Liver (tissue), 9 donors: ENCODE results near the gene PTPRN2. TPM values are rescaled to one million over a fixed set of nuclear protein-coding genes. Genes with fewer than 3 reads are reported as not detected.

Experiments
- DNase-seq: peaks from one replicate; pipeline ENCODE4 v3.0.0-alpha.2; 2017; ENCODE audit warnings: low spot score
- H3K27ac ChIP-seq, 2 donors: one replicate each; pipeline ENCODE4 v1.7.0; 2013; ENCODE audit warnings: inconsistent platforms in 2 of 2, low read length in 2 of 2, control low read depth in 1 of 2, low read depth in 1 of 2, mild to moderate bottlenecking in 1 of 2
- H3K27me3 ChIP-seq, 4 donors: one replicate each; pipeline versions ENCODE4 v1.6.1 to v1.7.0; 2013; ENCODE audit warnings: low read length in 3 of 4, inconsistent platforms in 1 of 4, mild to moderate bottlenecking in 1 of 4, moderate library complexity in 1 of 4; ENCODE audit not compliant: control insufficient read depth in 4 of 4, insufficient read depth in 4 of 4
- H3K36me3 ChIP-seq, 4 donors: one replicate each; pipeline versions ENCODE4 v1.6.1 to v1.7.0; 2013; ENCODE audit warnings: low read length in 3 of 4, mild to moderate bottlenecking in 3 of 4, low read depth in 1 of 4, moderate library complexity in 1 of 4; ENCODE audit not compliant: control insufficient read depth in 4 of 4, insufficient read depth in 3 of 4
- H3K4me1 ChIP-seq, 4 donors: one replicate each; pipeline versions ENCODE4 v1.6.1 to v1.7.0; 2013; ENCODE audit warnings: low read length in 3 of 4, mild to moderate bottlenecking in 3 of 4, moderate library complexity in 1 of 4; ENCODE audit not compliant: control insufficient read depth in 4 of 4, insufficient read depth in 4 of 4
- H3K4me3 ChIP-seq, 3 donors: one replicate each; pipeline versions ENCODE4 v1.6.1 to v1.7.0; 2013; ENCODE audit warnings: low read length in 3 of 3, control low read depth in 1 of 3, low read depth in 1 of 3, mild to moderate bottlenecking in 1 of 3
- H3K9ac ChIP-seq, 2 donors: one replicate each; pipeline ENCODE4 v1.7.0; 2013; ENCODE audit warnings: low read length in 2 of 2, mild to moderate bottlenecking in 2 of 2, moderate library complexity in 2 of 2, control low read depth in 1 of 2, low read depth in 1 of 2
- H3K9me3 ChIP-seq, 4 donors: one replicate each; pipeline versions ENCODE4 v1.6.1 to v1.7.0; 2013; ENCODE audit warnings: low read length in 3 of 4; ENCODE audit not compliant: control insufficient read depth in 4 of 4
- CTCF ChIP-seq: fragments of 150-350 bp; IDR thresholded peaks from 2 replicates; pipeline ENCODE4 v1.5.1; 2017; ENCODE audit warnings: improper control_type of control experiment, low read depth, low read length; ENCODE audit not compliant: missing input control
- EGR1 ChIP-seq, 2 donors: IDR thresholded peaks; 2 replicates each; pipeline ENCODE4 v1.6.1; 2016 to 2018; ENCODE audit warnings: antibody characterized with exemption in 2 of 2, low read depth in 2 of 2
- FOXA1 ChIP-seq: IDR thresholded peaks from 2 replicates; pipeline ENCODE4 v1.6.1; 2016; ENCODE audit warnings: antibody characterized with exemption
- FOXA2 ChIP-seq: IDR thresholded peaks from 2 replicates; pipeline ENCODE4 v1.6.1; 2016; ENCODE audit warnings: antibody characterized with exemption
- GABPA ChIP-seq, 2 donors: IDR thresholded peaks in 1 of 2; conservative IDR thresholded peaks in 1 of 2; 2 replicates each; pipeline ENCODE4 v1.6.1; 2016; ENCODE audit warnings: antibody characterized with exemption in 2 of 2, mild to moderate bottlenecking in 1 of 2, moderate library complexity in 1 of 2
- HNF4A ChIP-seq, 2 donors: conservative IDR thresholded peaks; 2 replicates each; pipeline ENCODE4 v1.6.1; 2016; ENCODE audit warnings: antibody characterized with exemption in 2 of 2, mild to moderate bottlenecking in 2 of 2
- HNF4G ChIP-seq: IDR thresholded peaks from 2 replicates; pipeline ENCODE4 v1.6.1; 2016; ENCODE audit warnings: antibody characterized with exemption
- JUND ChIP-seq, 2 donors: IDR thresholded peaks; 2 replicates each; pipeline ENCODE4 v1.6.1; 2016; ENCODE audit warnings: antibody characterized with exemption in 2 of 2
- NR2F2 ChIP-seq: IDR thresholded peaks from 2 replicates; pipeline ENCODE4 v1.6.1; 2016; ENCODE audit warnings: antibody characterized with exemption
- RAD21 ChIP-seq, 2 donors: IDR thresholded peaks; 2 replicates each; pipeline ENCODE4 v1.6.1; 2016; ENCODE audit warnings: antibody characterized with exemption in 2 of 2, mild to moderate bottlenecking in 2 of 2
- RXRA ChIP-seq, 2 donors: IDR thresholded peaks; 2 replicates each; pipeline ENCODE4 v1.6.1; 2017 to 2018; ENCODE audit warnings: antibody characterized with exemption in 2 of 2, mild to moderate bottlenecking in 1 of 2
- SP1 ChIP-seq: IDR thresholded peaks from 2 replicates; pipeline ENCODE4 v1.6.1; 2018; ENCODE audit warnings: antibody characterized with exemption, mild to moderate bottlenecking
- TAF1 ChIP-seq: conservative IDR thresholded peaks from 2 replicates; pipeline ENCODE4 v1.6.1; 2016; ENCODE audit warnings: antibody characterized with exemption, mild to moderate bottlenecking
- YY1 ChIP-seq: IDR thresholded peaks from 2 replicates; pipeline ENCODE4 v1.6.1; 2016; ENCODE audit warnings: antibody characterized with exemption, mild to moderate bottlenecking
- ZBTB33 ChIP-seq: IDR thresholded peaks from 2 replicates; pipeline ENCODE4 v1.6.1; 2016; ENCODE audit warnings: antibody characterized with exemption
- WGBS: extraction: QIAGEN DNeasy Blood & Tissue Kit; methylation state at CpG from one replicate; pipeline ENCODE4 v1.1.7; 2013; 5-methylcytosine and 5-hydroxymethylcytosine counted together
- polyA plus RNA-seq, 2 donors: library from polyadenylated mRNA; stranded (reverse) in 1 of 2; unstranded in 1 of 2; fragments of 200-250 nt in 1 of 2; fragments of >200 nt in 1 of 2; fragmentation: Nextera tagmentation in 1 of 2; extraction: Ambion mirVana in 1 of 2; gene quantifications; one replicate each; pipeline versions ENCODE4 v1.2.1 to v1.2.3, GENCODE V29; 2013 to 2015
- total RNA-seq, 2 donors: library from RNA; depleted of rRNA; stranded (reverse); fragments of >200 nt; gene quantifications; one replicate each; pipeline ENCODE4 v1.2.3, GENCODE V29; 2014
- TF ChIP-seq, protein P1 (sequence below): IDR thresholded peaks from 2 replicates; pipeline ENCODE4 v1.6.1; 2016; ENCODE audit warnings: antibody characterized with exemption
- TF ChIP-seq, protein P2 (sequence below): IDR thresholded peaks from 2 replicates; pipeline ENCODE4 v1.6.1; 2016; ENCODE audit warnings: antibody characterized with exemption, mild to moderate bottlenecking
- TF ChIP-seq, protein P3 (sequence below): IDR thresholded peaks from 2 replicates; pipeline ENCODE4 v1.6.1; 2016; ENCODE audit warnings: antibody characterized with exemption
- donor health status: healthy.
- donor health status: healthy.
- donor health status: healthy.
- donor health status: healthy.
- donor health status: healthy.

Gene PTPRN2
- total and polyA plus RNA-seq, 4 donors = 0.75 to 1.9 (median 1.1) TPM

- TF ChIP-seq CTCF (no peak), TAF1 (no peak), YY1 (no peak)
- TF ChIP-seq, protein P1, sequence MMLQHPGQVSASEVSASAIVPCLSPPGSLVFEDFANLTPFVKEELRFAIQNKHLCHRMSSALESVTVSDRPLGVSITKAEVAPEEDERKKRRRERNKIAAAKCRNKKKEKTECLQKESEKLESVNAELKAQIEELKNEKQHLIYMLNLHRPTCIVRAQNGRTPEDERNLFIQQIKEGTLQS = no peak
Measured at GRCh38 chr7:158405324-158405723, 182.3 kb downstream of the PTPRN2 start (continued).

GRCh38 chr7:158404031-158404761, 183.4 kb downstream of the PTPRN2 start:
- 80% methylated on average over 23 of the region's 23 CpGs for WGBS

GRCh38 chr7:158403013-158403821, 184.4 kb downstream of the PTPRN2 start:
- Histone ChIP-seq H3K27me3 (no peaks in the 10 kb centered on the region), H3K4me1 (no peaks in the 10 kb centered on the region), H3K9ac (no peak overlapping the region), H3K4me3 (no peak overlapping the region), H3K9me3 (no peaks in the 10 kb centered on the region), H3K36me3 (no peaks in the 10 kb centered on the region), H3K27ac (no peak overlapping the region)
- DNase-seq = no peak
- no peak for TF ChIP-seq GABPA (IDR thresholded peaks at IDR 0.05 in 1 of 2, conservative IDR thresholded peaks at IDR 0.05 in 1 of 2)
- no peak for TF ChIP-seq RAD21 (IDR thresholded peaks at IDR 0.05)
- no peak for TF ChIP-seq SP1
- TF ChIP-seq FOXA1 = no peak
- TF ChIP-seq FOXA2 = no peak
- TF ChIP-seq HNF4G = no peak
- TF ChIP-seq YY1 = no peak
- TF ChIP-seq, protein P1 = no peak
- TF ChIP-seq TAF1 = no peak
- TF ChIP-seq NR2F2 = no peak
- TF ChIP-seq JUND (IDR thresholded peaks at IDR 0.05) = no peak
- TF ChIP-seq RXRA (IDR thresholded peaks at IDR 0.05) = no peak
- no peak for TF ChIP-seq ZBTB33
- TF ChIP-seq EGR1 (IDR thresholded peaks at IDR 0.05; ENCODE audit: low read depth in 2 of 2) = no peak
- TF ChIP-seq, protein P2, sequence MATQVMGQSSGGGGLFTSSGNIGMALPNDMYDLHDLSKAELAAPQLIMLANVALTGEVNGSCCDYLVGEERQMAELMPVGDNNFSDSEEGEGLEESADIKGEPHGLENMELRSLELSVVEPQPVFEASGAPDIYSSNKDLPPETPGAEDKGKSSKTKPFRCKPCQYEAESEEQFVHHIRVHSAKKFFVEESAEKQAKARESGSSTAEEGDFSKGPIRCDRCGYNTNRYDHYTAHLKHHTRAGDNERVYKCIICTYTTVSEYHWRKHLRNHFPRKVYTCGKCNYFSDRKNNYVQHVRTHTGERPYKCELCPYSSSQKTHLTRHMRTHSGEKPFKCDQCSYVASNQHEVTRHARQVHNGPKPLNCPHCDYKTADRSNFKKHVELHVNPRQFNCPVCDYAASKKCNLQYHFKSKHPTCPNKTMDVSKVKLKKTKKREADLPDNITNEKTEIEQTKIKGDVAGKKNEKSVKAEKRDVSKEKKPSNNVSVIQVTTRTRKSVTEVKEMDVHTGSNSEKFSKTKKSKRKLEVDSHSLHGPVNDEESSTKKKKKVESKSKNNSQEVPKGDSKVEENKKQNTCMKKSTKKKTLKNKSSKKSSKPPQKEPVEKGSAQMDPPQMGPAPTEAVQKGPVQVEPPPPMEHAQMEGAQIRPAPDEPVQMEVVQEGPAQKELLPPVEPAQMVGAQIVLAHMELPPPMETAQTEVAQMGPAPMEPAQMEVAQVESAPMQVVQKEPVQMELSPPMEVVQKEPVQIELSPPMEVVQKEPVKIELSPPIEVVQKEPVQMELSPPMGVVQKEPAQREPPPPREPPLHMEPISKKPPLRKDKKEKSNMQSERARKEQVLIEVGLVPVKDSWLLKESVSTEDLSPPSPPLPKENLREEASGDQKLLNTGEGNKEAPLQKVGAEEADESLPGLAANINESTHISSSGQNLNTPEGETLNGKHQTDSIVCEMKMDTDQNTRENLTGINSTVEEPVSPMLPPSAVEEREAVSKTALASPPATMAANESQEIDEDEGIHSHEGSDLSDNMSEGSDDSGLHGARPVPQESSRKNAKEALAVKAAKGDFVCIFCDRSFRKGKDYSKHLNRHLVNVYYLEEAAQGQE = no peak
- TF ChIP-seq, protein P3, sequence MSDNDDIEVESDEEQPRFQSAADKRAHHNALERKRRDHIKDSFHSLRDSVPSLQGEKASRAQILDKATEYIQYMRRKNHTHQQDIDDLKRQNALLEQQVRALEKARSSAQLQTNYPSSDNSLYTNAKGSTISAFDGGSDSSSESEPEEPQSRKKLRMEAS = no peak
- 75% methylated on average over 21 of the region's 21 CpGs for WGBS

More at GRCh38 chr7:158404031-158404761, 183.4 kb downstream of the PTPRN2 start:
- TF ChIP-seq HNF4A (conservative IDR thresholded peaks at IDR 0.05) (no peak), YY1 (no peak)
- H3K27ac ChIP-seq = no peak overlapping the region
- no peaks in the 10 kb centered on the region for H3K36me3 ChIP-seq
- no peak overlapping the region for H3K9ac ChIP-seq
- no peak for DNase-seq
- H3K4me3 ChIP-seq = no peak overlapping the region
- H3K27me3 ChIP-seq = no peaks in the 10 kb centered on the region
- H3K4me1 ChIP-seq = no peaks in the 10 kb centered on the region
- H3K9me3 ChIP-seq = no peaks in the 10 kb centered on the region
